Measurements from ENCODE around the gene RHBDD3. TPM values are rescaled to one million over a fixed set of nuclear protein-coding genes. Genes with fewer than 3 reads are reported as not detected.

RHBDD3 gene
- total RNA-seq, 1 experiment from 2014 or later = 76.3 TPM

DNA sequence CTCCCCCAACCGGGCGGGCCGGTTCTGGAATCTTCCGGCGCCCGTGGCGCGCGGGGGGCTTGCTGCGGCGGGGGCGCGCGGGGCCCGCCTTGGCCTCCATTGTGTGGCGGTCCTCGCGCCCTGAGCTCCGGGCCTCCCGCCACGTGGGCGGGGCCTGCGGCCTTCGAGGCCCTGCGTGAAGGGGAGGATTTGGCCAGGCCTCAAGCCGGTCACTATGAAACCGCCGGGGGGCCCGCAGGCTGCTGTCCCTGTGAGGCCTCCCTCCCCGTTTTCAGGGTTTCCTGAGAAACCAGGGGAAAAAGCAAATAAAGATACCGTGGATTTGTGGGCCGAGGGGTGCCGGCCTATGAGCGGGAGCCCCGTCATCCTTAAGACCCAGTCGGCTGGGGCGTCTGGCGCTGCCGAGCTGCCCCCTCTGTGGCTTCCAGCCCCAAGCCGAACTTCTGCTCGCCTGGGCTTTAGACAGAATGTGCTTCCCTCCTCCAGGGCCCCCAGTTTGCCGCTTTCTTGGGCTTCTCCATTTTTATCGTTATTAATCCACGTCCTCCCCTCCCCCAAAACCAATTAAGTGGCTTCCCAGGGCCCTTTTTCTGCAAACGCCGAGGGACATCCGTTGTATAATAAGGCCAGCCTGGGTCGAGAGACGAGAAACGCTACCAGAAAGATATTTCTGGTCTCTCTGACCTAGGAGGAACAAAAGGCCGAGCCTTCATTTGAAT is 889 bp upstream of the RHBDD3 start:
- no peaks in the 10 kb centered on the region for H3K27me3 ChIP-seq (ENCODE audit: control insufficient read depth, insufficient read depth, low read length)
- H3K4me3 ChIP-seq (ENCODE audit: insufficient read depth, low read depth, low read length) = peak overlapping the region; percentile 99
- peaks cover 44% of the 10 kb centered on the region for H3K36me3 ChIP-seq (replicated peaks; ENCODE audit: control insufficient read depth, insufficient read depth, low read length)
- DNase-seq = peak; percentile 90

DNA sequence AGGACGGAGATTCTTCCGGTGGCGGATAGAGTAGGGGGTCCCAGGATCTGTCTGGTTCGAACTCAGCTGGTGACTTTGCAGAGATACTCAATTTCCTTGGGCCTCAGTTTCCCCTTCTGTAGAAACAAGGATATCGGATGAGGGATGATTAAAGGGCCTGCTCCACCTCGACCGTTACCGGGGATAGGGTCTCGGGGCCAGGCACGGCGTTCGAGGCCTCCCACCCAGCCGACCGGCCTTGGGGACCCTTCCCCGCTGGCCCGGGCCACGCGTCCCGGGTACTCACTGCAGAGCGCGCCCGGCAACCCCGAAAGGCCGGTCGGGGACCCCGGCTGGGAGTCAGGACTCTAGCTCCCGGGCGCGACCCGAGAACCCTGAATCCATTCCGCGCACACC is 321 bp downstream of the RHBDD3 start:
- H3K4me3 ChIP-seq (ENCODE audit: insufficient read depth, low read depth, low read length) = peak overlapping the region; percentile 99
- H3K27me3 ChIP-seq (ENCODE audit: control insufficient read depth, insufficient read depth, low read length) = no peaks in the 10 kb centered on the region
- DNase-seq = no peak
- H3K36me3 ChIP-seq (replicated peaks; ENCODE audit: control insufficient read depth, insufficient read depth, low read length) = peaks cover 37% of the 10 kb centered on the region

- Histone ChIP-seq H3K36me3 (replicated peaks; ENCODE audit: control insufficient read depth, insufficient read depth, low read length) (peaks cover 34% of the 10 kb centered on the region), H3K27me3 (ENCODE audit: control insufficient read depth, insufficient read depth, low read length) (no peaks in the 10 kb centered on the region), H3K4me3 (ENCODE audit: insufficient read depth, low read depth, low read length) (peak overlapping the region; percentile 99)
- peak; percentile 63 for DNase-seq
Measured at GRCh38 chr22:29266564-29267461, 968 bp downstream of the RHBDD3 start.

- Histone ChIP-seq H3K36me3 (replicated peaks; ENCODE audit: control insufficient read depth, insufficient read depth, low read length) (peaks cover 29% of the 10 kb centered on the region), H3K27me3 (ENCODE audit: control insufficient read depth, insufficient read depth, low read length) (no peaks in the 10 kb centered on the region), H3K4me3 (ENCODE audit: insufficient read depth, low read depth, low read length) (no peak overlapping the region)
- DNase-seq = no peak
Measured at GRCh38 chr22:29265929-29266328, 1.9 kb downstream of the RHBDD3 start.

GRCh38 chr22:29265305-29265704 is 2.5 kb downstream of the RHBDD3 start:
- Histone ChIP-seq H3K27me3 (ENCODE audit: control insufficient read depth, insufficient read depth, low read length) (no peaks in the 10 kb centered on the region), H3K4me3 (ENCODE audit: insufficient read depth, low read depth, low read length) (no peak overlapping the region), H3K36me3 (replicated peaks; ENCODE audit: control insufficient read depth, insufficient read depth, low read length) (peaks cover 27% of the 10 kb centered on the region)
- DNase-seq = peak; percentile 28

GRCh38 chr22:29263791-29264276 is 3.9 kb downstream of the RHBDD3 start:
- Histone ChIP-seq H3K4me3 (ENCODE audit: insufficient read depth, low read depth, low read length) (no peak overlapping the region), H3K27me3 (ENCODE audit: control insufficient read depth, insufficient read depth, low read length) (no peaks in the 10 kb centered on the region), H3K36me3 (replicated peaks; ENCODE audit: control insufficient read depth, insufficient read depth, low read length) (peaks cover 21% of the 10 kb centered on the region)
- peak; percentile 49 for DNase-seq

GRCh38 chr22:29260601-29261315 is 7.0 kb downstream of the RHBDD3 start:
- peak; percentile 56 for DNase-seq
- H3K36me3 ChIP-seq (replicated peaks; ENCODE audit: control insufficient read depth, insufficient read depth, low read length) = peaks cover 14% of the 10 kb centered on the region
- H3K27me3 ChIP-seq (ENCODE audit: control insufficient read depth, insufficient read depth, low read length) = no peaks in the 10 kb centered on the region
- H3K4me3 ChIP-seq (ENCODE audit: insufficient read depth, low read depth, low read length) = no peak overlapping the region

- Histone ChIP-seq H3K36me3 (replicated peaks; ENCODE audit: control insufficient read depth, insufficient read depth, low read length) (peaks cover 10% of the 10 kb centered on the region), H3K27me3 (ENCODE audit: control insufficient read depth, insufficient read depth, low read length) (no peaks in the 10 kb centered on the region), H3K4me3 (ENCODE audit: insufficient read depth, low read depth, low read length) (no peak overlapping the region)
- no peak for DNase-seq
Measured at GRCh38 chr22:29260031-29260560, 7.7 kb downstream of the RHBDD3 start.

DNA sequence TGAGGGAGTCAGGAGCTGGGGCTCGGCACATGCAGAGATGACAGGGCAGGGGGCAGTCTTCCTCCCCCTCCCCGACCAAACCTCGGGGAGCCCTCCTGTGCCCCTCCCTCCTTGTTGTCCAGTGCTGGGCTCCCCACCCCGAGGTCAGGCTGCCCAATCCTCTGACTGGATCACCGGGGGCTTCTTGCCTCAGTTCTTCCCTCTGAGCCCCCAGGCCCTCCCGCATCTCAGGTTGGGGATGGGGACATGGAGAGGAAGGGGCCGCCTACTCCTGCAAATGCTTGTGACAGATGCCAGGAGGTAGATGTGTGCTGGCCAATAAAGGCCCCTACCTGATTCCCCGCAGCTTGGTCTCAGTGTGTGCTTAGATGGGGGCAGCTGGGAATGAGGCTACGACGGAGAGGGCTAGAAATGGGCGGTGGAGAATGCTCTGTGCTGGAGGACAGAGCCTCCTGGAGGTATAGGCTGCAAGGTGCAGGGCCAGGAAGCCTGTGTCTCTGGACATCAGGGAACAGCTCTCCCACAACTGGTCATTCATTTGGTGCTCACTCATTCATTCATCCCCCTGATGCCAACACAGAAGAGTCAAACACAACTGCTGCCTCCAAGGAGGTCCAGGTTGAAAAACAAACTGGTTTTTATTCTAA is 8.4 kb downstream of the RHBDD3 start:
- peak; percentile 87 for DNase-seq
- Histone ChIP-seq H3K27me3 (ENCODE audit: control insufficient read depth, insufficient read depth, low read length) (no peaks in the 10 kb centered on the region), H3K36me3 (replicated peaks; ENCODE audit: control insufficient read depth, insufficient read depth, low read length) (peaks cover 7% of the 10 kb centered on the region), H3K4me3 (ENCODE audit: insufficient read depth, low read depth, low read length) (no peak overlapping the region)

DNA sequence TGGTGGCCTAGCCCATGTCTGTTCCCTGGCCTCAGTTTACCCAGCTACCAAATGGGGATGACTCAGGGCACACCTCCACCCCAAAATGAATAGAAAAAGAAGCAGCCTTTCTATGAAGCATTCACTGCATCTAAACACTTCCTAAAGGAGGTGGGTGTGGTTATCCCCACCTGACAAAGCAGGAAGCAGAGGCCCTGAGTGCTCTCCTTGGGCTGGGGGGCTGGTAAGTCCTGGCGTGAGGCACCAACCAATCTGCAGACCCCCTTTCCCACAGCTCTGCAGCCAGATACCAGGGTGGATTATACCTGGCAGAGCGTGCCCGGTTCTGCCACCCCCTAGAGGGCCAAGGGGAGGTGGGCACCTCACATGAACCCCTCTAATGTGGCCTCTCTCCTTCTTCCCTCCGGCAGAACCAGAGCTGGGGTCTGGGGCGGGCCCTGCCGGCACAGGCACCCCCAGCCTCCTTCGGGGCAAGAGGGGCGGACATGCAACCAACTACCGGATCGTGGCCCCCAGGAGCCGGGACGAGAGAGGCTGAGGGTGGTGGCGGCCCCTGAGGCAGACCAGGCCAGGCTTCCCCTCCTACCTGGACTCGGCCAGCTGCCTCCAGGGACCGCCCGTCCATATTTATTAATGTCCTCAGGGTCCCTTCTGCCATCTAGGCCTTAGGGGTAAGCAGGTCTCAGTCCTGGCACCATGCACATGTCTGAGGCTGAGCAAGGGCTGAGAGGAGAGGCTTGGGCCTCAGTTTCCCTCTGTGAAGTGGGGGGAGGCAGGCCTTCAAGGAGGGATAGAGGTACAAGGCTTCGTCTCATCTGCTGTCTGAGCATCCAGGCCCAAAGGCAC is 9.2 kb downstream of the RHBDD3 start:
- Histone ChIP-seq H3K4me3 (ENCODE audit: insufficient read depth, low read depth, low read length) (no peak overlapping the region), H3K27me3 (ENCODE audit: control insufficient read depth, insufficient read depth, low read length) (no peaks in the 10 kb centered on the region), H3K36me3 (replicated peaks; ENCODE audit: control insufficient read depth, insufficient read depth, low read length) (peaks cover 3% of the 10 kb centered on the region)
- DNase-seq = peak; percentile 60

DNA sequence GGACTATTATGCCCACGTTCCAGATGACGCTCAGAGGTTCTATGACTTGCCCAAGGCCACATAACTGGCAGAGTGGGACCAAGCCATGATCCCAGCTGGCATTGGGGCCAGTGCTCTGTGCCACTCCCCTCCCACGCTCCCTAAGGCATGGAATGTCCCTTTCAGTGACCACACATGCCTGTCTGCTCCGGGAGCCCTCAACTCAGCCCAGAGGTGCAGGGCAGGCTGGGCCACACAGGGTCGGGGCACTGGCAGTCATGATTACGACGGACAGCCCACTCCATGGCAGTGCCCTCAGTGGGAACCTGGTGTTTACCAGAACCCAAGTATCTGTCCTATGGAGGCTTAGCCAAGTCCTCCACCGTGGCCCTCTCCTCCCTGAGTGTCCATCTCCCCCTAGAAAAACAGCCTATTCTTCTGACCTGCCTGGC is 10.0 kb downstream of the RHBDD3 start:
- H3K4me3 ChIP-seq (ENCODE audit: insufficient read depth, low read depth, low read length) = no peak overlapping the region
- peaks cover 2% of the 10 kb centered on the region; the same call in 1 of the 2 replicates for H3K36me3 ChIP-seq (replicated peaks; ENCODE audit: control insufficient read depth, insufficient read depth, low read length)
- H3K27me3 ChIP-seq (ENCODE audit: control insufficient read depth, insufficient read depth, low read length) = no peaks in the 10 kb centered on the region
- peak; percentile 33 for DNase-seq

DNA sequence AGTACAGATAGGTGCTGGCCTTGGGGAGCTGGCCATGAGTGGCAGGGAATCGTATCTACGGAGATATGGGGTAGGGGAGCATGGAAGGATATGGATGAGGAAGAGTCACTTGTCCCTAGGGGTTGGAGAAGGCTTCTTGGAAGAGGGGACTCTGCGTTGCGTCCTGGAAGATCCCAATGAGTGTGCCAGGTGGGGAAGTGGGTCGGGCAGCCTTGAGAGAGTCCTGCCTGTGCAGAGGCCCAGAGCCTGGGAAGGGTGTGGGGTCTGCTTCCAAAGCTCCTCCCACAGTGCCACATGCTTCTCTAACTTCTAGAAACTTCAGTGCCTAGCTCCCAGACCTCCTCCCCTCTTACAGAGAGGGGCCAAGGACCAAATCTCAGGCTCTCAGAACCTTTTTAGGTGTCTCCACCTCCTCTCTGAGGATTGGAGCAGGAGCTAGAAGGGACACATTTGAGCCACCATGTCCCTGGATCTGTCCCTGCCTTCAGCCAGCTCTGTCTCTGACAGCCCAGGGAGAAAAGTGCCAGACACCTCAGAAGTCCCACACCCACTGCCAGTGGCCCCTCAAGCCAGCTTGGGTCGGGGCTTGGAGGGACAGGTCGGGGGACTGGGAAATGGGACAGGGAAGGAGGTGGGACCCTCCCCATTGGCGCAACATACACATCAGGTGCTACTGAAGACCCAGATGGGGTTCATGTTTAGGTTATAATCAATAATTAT is 11.0 kb downstream of the RHBDD3 start:
- peak; percentile 30 for DNase-seq
- H3K4me3 ChIP-seq (ENCODE audit: insufficient read depth, low read depth, low read length) = no peak overlapping the region
- H3K27me3 ChIP-seq (ENCODE audit: control insufficient read depth, insufficient read depth, low read length) = no peaks in the 10 kb centered on the region
- H3K36me3 ChIP-seq (replicated peaks; ENCODE audit: control insufficient read depth, insufficient read depth, low read length) = peaks cover 2% of the 10 kb centered on the region; the same call in 1 of the 2 replicates

All from H7 (cell line).